HuH-7 (cell line): Measurements from ENCODE around the gene MAGI1.

ENCODE experiments used
- DNase-seq: peaks from one replicate; pipeline ENCODE4 v3.0.0; 2011; ENCODE audit warnings: low spot score

The MAGI1 gene

GRCh38 chr3:65833761-65834505 is 204.8 kb downstream of the MAGI1 start:
- no peak for DNase-seq

- DNase-seq, result no peak
Measured at GRCh38 chr3:65831733-65832425, 206.8 kb downstream of the MAGI1 start.

- no peak for DNase-seq
Measured at GRCh38 chr3:65830948-65831732, 207.6 kb downstream of the MAGI1 start.

- no peak for DNase-seq
Measured at GRCh38 chr3:65829228-65829627, 209.5 kb downstream of the MAGI1 start.

- no peak for DNase-seq
Measured at GRCh38 chr3:65828706-65829105, 210.0 kb downstream of the MAGI1 start.

- DNase-seq, result no peak
Measured at GRCh38 chr3:65827076-65827475, 211.6 kb downstream of the MAGI1 start.

GRCh38 chr3:65824166-65824565 is 214.6 kb downstream of the MAGI1 start:
- no peak for DNase-seq

- DNase-seq, result no peak
Measured at GRCh38 chr3:65820600-65820999, 218.1 kb downstream of the MAGI1 start.

GRCh38 chr3:65819896-65820295 is 218.8 kb downstream of the MAGI1 start:
- DNase-seq, result no peak

- DNase-seq, result no peak
Measured at GRCh38 chr3:65817553-65818126, 221.1 kb downstream of the MAGI1 start.

GRCh38 chr3:65816208-65816607 is 222.5 kb downstream of the MAGI1 start:
- DNase-seq, result no peak

- no peak for DNase-seq
Measured at GRCh38 chr3:65814845-65815578, 223.7 kb downstream of the MAGI1 start.

GRCh38 chr3:65811892-65812291 is 226.8 kb downstream of the MAGI1 start:
- no peak for DNase-seq

- no peak for DNase-seq
Measured at GRCh38 chr3:65811086-65811761, 227.5 kb downstream of the MAGI1 start.

- DNase-seq, result no peak
Measured at GRCh38 chr3:65810302-65810701, 228.4 kb downstream of the MAGI1 start.

GRCh38 chr3:65809641-65810150 is 229.0 kb downstream of the MAGI1 start:
- DNase-seq, result no peak

- no peak for DNase-seq
Measured at GRCh38 chr3:65808824-65809223, 229.9 kb downstream of the MAGI1 start.

- no peak for DNase-seq
Measured at GRCh38 chr3:65808407-65808806, 230.3 kb downstream of the MAGI1 start.

GRCh38 chr3:65807225-65807624 is 231.5 kb downstream of the MAGI1 start:
- DNase-seq, result no peak

GRCh38 chr3:65806600-65806999 is 232.1 kb downstream of the MAGI1 start:
- DNase-seq, result no peak

GRCh38 chr3:65796676-65797075 is 242.0 kb downstream of the MAGI1 start:
- DNase-seq, result no peak
